Smooth muscle cell (in vitro differentiated cells): Measurements from ENCODE around the gene ZRSR2. TPM values are rescaled to one million over a fixed set of nuclear protein-coding genes. Genes with fewer than 3 reads are reported as not detected.
A peak's percentile ranks its signal among the peaks of the same experiment; 100 is the strongest.
"Not testable (repeated sequence)": the region's sequence is repeated elsewhere in the genome, so short reads cannot be mapped to it uniquely, and the experiment has no call there.

Source experiments
- DNase-seq: peaks from one replicate; lab custom pipeline; 2025; ENCODE audit not compliant: unreplicated experiment; lab: John Stamatoyannopoulos, UW
- H2AFZ ChIP-seq: fragments of 200-600 bp; sonication (generic); 2 replicates; pipeline ENCODE4 v1.6.0; 2016; ENCODE audit warnings: antibody characterized with exemption, low read depth, mild to moderate bottlenecking
- H3F3A ChIP-seq: fragments of 200-600 bp; sonication (generic); 2 replicates; pipeline ENCODE4 v1.6.0; 2017; ENCODE audit warnings: antibody characterized with exemption, low read depth
- H3K27ac ChIP-seq: fragments of 200-600 bp; sonication (generic); 2 replicates; pipeline ENCODE4 v1.5.1; 2016; ENCODE audit warnings: low read depth, mild to moderate bottlenecking
- H3K27me3 ChIP-seq: fragments of 200-600 bp; sonication (generic); 2 replicates; pipeline ENCODE4 v1.6.1; 2016; ENCODE audit warnings: low read depth, mild to moderate bottlenecking
- H3K36me3 ChIP-seq: fragments of 200-600 bp; sonication (generic); 2 replicates; pipeline ENCODE4 v1.5.1; 2016; ENCODE audit warnings: low read depth
- H3K4me1 ChIP-seq: fragments of 200-600 bp; sonication (generic); 2 replicates; pipeline ENCODE4 v1.5.1; 2016; ENCODE audit warnings: low read depth
- H3K4me2 ChIP-seq: fragments of 200-600 bp; sonication (generic); 2 replicates; pipeline ENCODE4 v1.6.0; 2016; ENCODE audit warnings: mild to moderate bottlenecking
- H3K4me3 ChIP-seq: fragments of 200-600 bp; sonication (generic); 2 replicates; pipeline ENCODE4 v1.5.1; 2016; ENCODE audit warnings: mild to moderate bottlenecking
- H3K79me2 ChIP-seq: fragments of 200-600 bp; sonication (generic); 2 replicates; pipeline ENCODE4 v1.6.0; 2016; ENCODE audit warnings: low read depth, mild to moderate bottlenecking
- H3K9ac ChIP-seq: fragments of 200-600 bp; sonication (generic); 2 replicates; pipeline ENCODE4 v1.6.0; 2016; ENCODE audit warnings: low read depth
- H3K9me3 ChIP-seq: fragments of 200-600 bp; sonication (generic); replicated peaks from 2 replicates; pipeline ENCODE4 v1.5.1; 2016; ENCODE audit warnings: low read depth
- H4K20me1 ChIP-seq: fragments of 200-600 bp; sonication (generic); 2 replicates; pipeline ENCODE4 v1.6.0; 2016; ENCODE audit warnings: low read depth
- CTCF ChIP-seq: fragments of 200-600 bp; sonication (generic); IDR thresholded peaks from 2 replicates; pipeline ENCODE4 v1.5.1; 2017; ENCODE audit warnings: borderline replicate concordance, mild to moderate bottlenecking, antibody characterized with exemption; ENCODE audit not compliant: insufficient read depth, poor library complexity, severe bottlenecking
- WGBS: methylation state at CpG from one replicate; pipeline ENCODE4 v1.1.7; 2016; ENCODE audit warnings: low lambda C conversion rate; 5-methylcytosine and 5-hydroxymethylcytosine counted together
- polyA plus RNA-seq: library from polyadenylated mRNA; unstranded; fragments of >200 nt; fragmentation: Nextera tagmentation; extraction: Ambion mirVana; gene quantifications from 2 replicates; pipeline ENCODE4 v1.2.1, GENCODE V29; 2016
- total RNA-seq: library from RNA; depleted of rRNA; stranded (reverse); fragments of >200 nt; gene quantifications from 2 replicates; pipeline ENCODE4 v1.2.3, GENCODE V29; 2014

ZRSR2 gene
- total and polyA plus RNA-seq, 2 experiments from 2014 or later: 7.1 to 23.9 TPM

- DNase-seq: peak; percentile 2
- no peaks in the 10 kb centered on the region for H3K79me2 ChIP-seq
- WGBS: 39% methylated on average over 5 of the region's 5 CpGs
- no peak overlapping the region for H2AFZ ChIP-seq
- no peaks in the 10 kb centered on the region for H3K27me3 ChIP-seq
- H3K9me3 ChIP-seq: no peaks in the 10 kb centered on the region
- peaks cover 25% of the 10 kb centered on the region for H3F3A ChIP-seq
- TF ChIP-seq CTCF: no peak
- no peak overlapping the region for H3K4me3 ChIP-seq
- H4K20me1 ChIP-seq: no peaks in the 10 kb centered on the region
- peak overlapping the region; percentile 41 for H3K4me2 ChIP-seq
- peak overlapping the region; percentile 84 for H3K9ac ChIP-seq
- no peaks in the 10 kb centered on the region for H3K36me3 ChIP-seq
- peak overlapping the region; percentile 98 for H3K27ac ChIP-seq
- H3K4me1 ChIP-seq: peaks cover 24% of the 10 kb centered on the region
These were observed 39.6 kb upstream of the ZRSR2 start for GRCh38 chrX:15750611-15751154.

GRCh38 chrX:15751155-15751819, 39.0 kb upstream of the ZRSR2 start:
- H3K27ac ChIP-seq: peak overlapping the region; percentile 98
- H3K4me2 ChIP-seq: peak overlapping the region; percentile 41
- no peak overlapping the region for H3K4me3 ChIP-seq

GRCh38 chrX:15755091-15755490, 35.2 kb upstream of the ZRSR2 start:
- Histone ChIP-seq H3K9ac (no peak overlapping the region), H3K27ac (no peak overlapping the region), H3K79me2 (no peaks in the 10 kb centered on the region), H4K20me1 (no peaks in the 10 kb centered on the region), H3K4me3 (no peak overlapping the region), H3K9me3 (no peaks in the 10 kb centered on the region), H2AFZ (no peak overlapping the region), H3K36me3 (no peaks in the 10 kb centered on the region), H3K4me1 (peaks cover 3% of the 10 kb centered on the region), H3F3A (peaks cover 11% of the 10 kb centered on the region), H3K27me3 (no peaks in the 10 kb centered on the region), H3K4me2 (no peak overlapping the region)
- WGBS: 83% methylated on average over 2 of the region's 2 CpGs
- DNase-seq: no peak
- TF ChIP-seq CTCF: no peak

More at GRCh38 chrX:15751155-15751819, 39.0 kb upstream of the ZRSR2 start:
- no peak overlapping the region for H2AFZ ChIP-seq
- no peaks in the 10 kb centered on the region for H4K20me1 ChIP-seq
- TF ChIP-seq CTCF: no peak
- peaks cover 24% of the 10 kb centered on the region for H3K4me1 ChIP-seq
- 25% methylated on average over 4 of the region's 4 CpGs for WGBS
- H3K9me3 ChIP-seq: no peaks in the 10 kb centered on the region
- DNase-seq: no peak
- peaks cover 25% of the 10 kb centered on the region for H3F3A ChIP-seq
- no peaks in the 10 kb centered on the region for H3K36me3 ChIP-seq
- H3K79me2 ChIP-seq: no peaks in the 10 kb centered on the region
- peak overlapping the region; percentile 84 for H3K9ac ChIP-seq
- H3K27me3 ChIP-seq: no peaks in the 10 kb centered on the region

- Histone ChIP-seq H3K4me3 (no peak overlapping the region), H4K20me1 (no peaks in the 10 kb centered on the region), H3F3A (no peaks in the 10 kb centered on the region), H3K9me3 (no peaks in the 10 kb centered on the region), H3K27me3 (no peaks in the 10 kb centered on the region), H3K79me2 (no peaks in the 10 kb centered on the region), H3K27ac (no peak overlapping the region), H2AFZ (no peak overlapping the region), H3K36me3 (no peaks in the 10 kb centered on the region), H3K4me2 (no peak overlapping the region), H3K4me1 (no peaks in the 10 kb centered on the region), H3K9ac (no peak overlapping the region)
- 66% methylated on average over 4 of the region's 4 CpGs for WGBS
- no peak for DNase-seq
- TF ChIP-seq CTCF: no peak
These were observed 32.1 kb upstream of the ZRSR2 start for GRCh38 chrX:15758140-15758539.

- H3K27me3 ChIP-seq, DNase-seq, H3K4me1 ChIP-seq: not testable (repeated sequence)
These were observed 30.4 kb upstream of the ZRSR2 start for GRCh38 chrX:15759886-15760285.

More at GRCh38 chrX:15759886-15760285, 30.4 kb upstream of the ZRSR2 start:
- not testable (repeated sequence) for H4K20me1 ChIP-seq, H3K27ac ChIP-seq, H3K36me3 ChIP-seq, H2AFZ ChIP-seq, H3K4me3 ChIP-seq, H3K9me3 ChIP-seq, H3K9ac ChIP-seq, H3K4me2 ChIP-seq, H3K79me2 ChIP-seq, H3F3A ChIP-seq
- 92% methylated on average over 6 of the region's 6 CpGs for WGBS
